ENCODE data around the gene TMEM87A.
"Not testable (repeated sequence)": the region's sequence is repeated elsewhere in the genome, so short reads cannot be mapped to it uniquely, and the experiment has no call there.

The TMEM87A gene

GRCh38 chr15:42272939-42273899 lies at the start of gene TMEM87A, which contains the start of gene GANC:
Gene TMEM87A (minus strand): TSS chr15:42273433. CDS start chr15:42273398, 35 bp downstream.
Gene GANC (plus strand): TSS chr15:42273201. CDS start chr15:42274482, 1,281 bp downstream.
- DNase-seq: peak; percentile 97 to 98

DNA sequence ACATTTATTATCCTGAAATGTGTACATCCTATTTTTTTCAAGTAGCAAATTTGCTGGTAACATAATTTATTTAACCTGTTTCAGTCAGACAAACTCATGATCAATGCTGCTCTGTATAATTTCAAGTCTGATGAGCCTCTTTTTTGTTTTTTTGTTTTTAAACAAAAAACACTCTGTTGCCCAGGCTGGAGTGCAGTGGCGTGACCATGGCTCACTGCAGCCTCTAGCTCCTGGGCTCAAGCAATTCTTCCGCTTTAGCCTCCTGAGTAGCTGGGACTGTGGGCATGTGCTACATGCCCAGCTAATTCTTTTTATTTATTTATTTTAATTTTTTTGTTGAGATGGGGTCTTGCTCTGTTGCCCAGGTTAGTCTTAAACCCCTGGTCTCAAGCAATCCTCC lies 46.0 kb upstream of the TMEM87A start:
- DNase-seq: no peak

- DNase-seq: not testable (repeated sequence)
Measured at GRCh38 chr15:42316282-42316805, 43.1 kb upstream of the TMEM87A start.

DNA sequence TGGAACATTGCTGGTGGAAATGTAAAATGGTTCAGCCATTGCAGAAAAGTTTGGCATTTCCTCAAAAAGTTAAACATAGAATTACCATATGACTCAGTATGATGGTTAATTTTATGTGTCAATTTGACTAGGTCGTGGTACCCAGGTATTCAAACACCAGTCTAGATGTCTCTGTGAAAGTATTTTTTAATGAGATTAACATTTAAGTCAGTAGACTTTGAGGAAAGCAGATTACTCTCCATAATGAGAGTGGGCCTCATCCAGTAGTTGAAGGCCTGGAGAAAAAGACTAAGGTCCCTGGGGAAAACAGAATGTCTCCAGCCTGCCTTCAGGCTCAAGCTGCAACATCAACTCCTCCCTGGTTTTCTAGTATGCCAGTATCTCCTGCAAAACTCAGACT lies 42.3 kb upstream of the TMEM87A start:
- no peak for DNase-seq

DNA sequence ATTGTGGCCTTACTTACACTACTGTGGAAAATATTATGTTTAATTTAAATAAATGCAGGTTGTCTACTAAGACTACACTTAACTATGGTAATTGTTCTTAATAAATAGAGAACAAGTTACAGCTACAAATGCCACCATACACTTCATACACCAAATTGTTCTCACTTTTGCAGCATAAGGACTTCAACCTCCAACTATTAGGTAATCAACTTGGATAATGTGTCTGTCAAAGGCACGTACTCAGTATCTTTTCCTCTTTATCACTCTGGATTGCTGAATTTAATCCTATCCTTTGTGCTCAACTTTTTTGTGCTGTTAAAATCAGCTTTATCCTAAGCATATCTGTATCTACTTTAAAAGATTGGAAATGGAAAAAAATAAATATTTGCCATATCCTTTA lies 41.6 kb upstream of the TMEM87A start:
- DNase-seq: no peak

- no peak for DNase-seq
Measured at GRCh38 chr15:42313463-42313862, 40.2 kb upstream of the TMEM87A start.

DNA sequence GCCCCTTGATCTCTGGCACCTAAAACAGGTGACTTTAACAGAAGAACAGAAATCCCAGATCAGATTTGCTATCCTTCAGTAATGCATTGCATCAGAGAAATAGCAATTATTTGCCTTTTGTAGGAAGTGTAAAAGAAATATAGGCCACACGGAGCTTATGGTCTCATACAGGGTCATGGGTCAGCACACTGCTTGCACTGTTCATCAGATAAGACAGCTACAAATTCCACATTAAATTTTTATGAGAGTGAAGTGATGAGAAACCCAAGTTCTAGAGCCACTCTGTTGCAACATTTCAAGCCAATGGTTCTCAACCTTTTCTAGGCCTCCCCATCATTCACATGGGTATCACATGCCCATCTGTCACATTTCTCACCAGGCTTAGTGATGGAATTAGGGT lies 33.4 kb upstream of the TMEM87A start:
- no peak for DNase-seq

DNA sequence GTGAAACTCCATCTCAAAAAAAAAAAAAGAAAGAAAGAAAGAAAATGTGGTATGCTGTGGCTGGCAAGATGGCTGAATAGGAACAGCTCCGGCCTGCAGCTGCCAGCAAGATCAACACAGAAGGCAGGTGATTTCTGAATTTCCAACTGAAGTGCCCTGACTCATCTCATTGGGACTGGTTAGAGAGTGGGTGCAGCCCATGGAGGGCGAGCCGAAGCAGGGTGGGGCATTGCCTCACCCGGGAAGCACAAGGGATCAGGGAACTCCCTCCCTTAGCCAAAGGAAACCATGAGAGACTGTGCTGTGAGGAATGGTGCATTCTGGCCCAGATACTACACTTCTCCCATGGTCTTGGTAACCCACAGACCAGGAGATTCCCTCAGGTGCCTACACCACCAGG lies 27.8 kb upstream of the TMEM87A start:
- DNase-seq: not testable (repeated sequence)

GRCh38 chr15:42289166-42289565 lies 15.9 kb upstream of the TMEM87A start:
- DNase-seq: no peak

DNA sequence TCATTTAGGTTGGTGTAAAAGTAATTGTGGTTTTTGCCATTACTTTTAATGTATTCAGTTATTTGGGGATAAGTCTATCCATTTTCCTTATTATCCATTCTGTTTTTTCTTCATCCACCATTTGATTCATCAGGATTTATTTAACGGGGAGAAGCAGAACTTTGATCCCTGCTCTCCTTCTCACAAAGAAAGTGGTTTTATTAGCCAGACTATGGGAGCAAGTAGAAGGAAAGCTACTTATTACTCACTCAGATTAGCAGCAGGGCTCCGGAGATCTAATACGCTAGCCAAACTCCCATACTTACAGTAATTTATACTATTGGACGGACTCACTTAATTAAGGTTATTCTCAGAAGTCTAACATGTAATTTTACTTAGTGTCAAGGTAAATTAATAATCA lies 14.7 kb upstream of the TMEM87A start:
- no peak for DNase-seq

DNA sequence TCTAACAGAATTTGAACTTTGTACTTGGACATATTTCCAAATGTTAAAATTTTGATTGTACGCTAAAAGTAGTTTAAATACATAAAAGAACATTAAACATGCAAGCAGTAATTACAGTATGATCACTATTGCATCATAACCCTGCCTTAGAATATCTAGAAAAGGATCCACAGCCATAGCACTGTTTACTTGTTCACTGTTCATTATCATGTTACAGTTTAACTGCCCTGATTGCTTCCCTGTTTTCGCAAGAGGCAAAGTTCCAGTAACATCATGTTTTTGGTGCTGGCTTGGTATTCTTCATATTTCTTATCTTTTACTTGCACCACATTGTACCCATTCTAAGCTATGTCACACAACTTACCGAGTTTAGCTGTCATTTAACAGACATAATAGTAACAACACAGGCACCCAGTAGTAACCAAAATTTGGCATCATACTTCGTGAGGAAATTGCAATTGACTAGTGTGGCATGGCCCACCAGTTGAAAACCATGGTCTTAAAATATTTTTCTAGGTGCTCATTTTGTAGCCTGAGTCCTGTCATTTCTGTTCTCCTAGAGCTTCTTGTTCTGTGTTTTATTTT lies 13.3 kb upstream of the TMEM87A start:
- no peak for DNase-seq

DNA sequence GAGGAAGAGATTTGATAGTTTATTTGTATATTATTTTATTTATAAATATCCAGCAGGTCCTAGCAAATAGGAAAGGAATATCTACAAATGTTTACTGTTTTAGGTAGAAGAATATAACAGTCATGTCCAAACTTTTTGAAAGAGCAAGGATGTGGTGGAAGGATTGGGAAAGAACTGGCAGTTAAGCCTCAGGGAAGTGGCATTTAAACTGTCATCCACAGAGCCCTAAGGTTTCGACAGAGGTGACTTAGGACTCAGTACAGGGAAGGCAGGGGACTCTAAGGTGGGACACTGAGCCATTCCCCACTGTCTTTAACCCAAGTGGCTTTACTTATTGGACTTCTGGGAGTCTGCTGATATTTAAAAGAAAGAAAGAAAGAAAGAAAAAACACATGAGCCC lies 11.8 kb upstream of the TMEM87A start:
- no peak for DNase-seq

GRCh38 chr15:42284551-42284950 lies 11.3 kb upstream of the TMEM87A start:
- DNase-seq: no peak

GRCh38 chr15:42283671-42284070 lies 10.4 kb upstream of the TMEM87A start:
- no peak for DNase-seq

GRCh38 chr15:42282926-42283325 lies 9.7 kb upstream of the TMEM87A start:
- no peak for DNase-seq

- no peak for DNase-seq
Measured at GRCh38 chr15:42282344-42282743, 9.1 kb upstream of the TMEM87A start.

- no peak for DNase-seq
Measured at GRCh38 chr15:42279234-42279723, 6.0 kb upstream of the TMEM87A start.

DNA sequence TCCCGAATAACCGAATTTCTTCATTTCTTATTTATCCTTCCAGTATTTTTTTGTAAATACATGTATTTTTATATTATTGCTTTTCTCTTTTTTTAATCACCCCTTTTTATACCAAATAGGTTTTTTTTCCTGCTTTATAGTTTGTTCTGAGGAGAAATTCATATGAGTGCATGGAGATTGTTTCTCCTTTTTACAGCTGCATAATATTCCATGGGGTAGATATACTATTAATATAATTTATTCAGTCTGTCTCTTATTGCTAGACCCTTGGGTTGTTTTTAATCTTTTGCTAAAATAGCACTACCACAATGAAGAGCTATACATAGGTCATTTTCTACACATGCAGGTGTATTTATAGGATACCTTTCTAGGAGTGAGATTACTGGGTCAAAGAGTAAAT lies 3.5 kb upstream of the TMEM87A start:
- no peak for DNase-seq

GRCh38 chr15:42275780-42276391 lies 2.7 kb upstream of the TMEM87A start:
- peak in 1 of 2 donors; percentile 52 for DNase-seq

- no peak for DNase-seq
Measured at GRCh38 chr15:42274702-42274989, 1.4 kb upstream of the TMEM87A start.

DNA sequence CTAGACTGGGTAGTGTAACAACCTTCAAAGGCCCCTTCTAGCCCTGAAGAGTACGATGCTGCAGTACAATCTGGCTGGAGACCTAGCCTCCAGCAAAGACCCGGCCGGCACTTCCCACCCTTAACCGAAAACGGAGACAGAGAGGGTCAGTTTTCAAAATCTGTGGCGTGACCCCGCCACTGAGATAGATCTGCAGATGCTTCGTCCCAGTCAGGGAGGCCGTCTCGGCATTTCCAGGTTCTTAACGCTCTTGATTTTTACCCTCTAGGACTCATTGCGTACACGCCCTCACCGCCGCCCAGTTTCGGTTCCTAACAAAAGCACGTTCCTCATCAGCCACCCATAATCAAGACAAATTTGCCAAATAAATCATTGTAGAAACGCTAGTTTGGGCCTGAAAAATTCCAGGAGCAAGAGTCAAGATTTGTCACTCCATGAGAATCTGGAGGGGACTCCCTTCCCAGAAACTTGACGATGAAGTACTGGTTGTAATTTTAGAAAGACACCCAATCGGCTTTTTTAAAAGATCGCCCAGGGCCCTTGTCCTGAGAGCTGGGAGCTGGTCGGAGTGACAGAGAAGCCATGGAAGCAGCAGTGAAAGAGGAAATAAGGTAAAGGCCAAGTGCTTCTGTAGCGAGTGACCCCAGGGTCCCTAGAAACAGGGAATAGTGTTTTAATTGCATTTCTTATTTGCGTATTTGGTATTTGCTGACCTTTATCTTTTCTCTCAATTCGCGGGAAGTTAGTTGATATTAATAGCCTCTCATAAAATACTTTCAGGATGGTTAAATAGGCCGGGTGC lies 868 bp upstream of the TMEM87A start:
- DNase-seq: peak in 1 of 2 donors; percentile 56

DNA sequence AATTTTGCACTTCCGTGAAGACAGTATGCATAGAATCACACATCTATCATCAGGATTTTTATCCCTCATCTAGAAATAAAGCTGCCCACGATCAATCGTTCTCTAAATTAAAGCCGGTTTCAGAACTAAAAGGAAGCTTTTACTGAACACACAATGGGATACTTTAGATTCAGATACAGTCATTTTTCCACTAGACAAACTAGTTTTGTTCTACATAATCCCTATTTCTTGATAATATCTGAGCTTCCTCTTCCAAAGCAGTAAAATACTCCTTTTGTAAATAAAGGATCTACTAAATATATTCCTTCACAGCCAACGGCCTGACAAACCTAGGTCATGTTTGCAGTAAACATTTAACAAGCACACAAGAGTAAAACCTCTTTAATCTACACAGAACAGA lies 2.2 kb downstream of the TMEM87A start:
- DNase-seq: peak in 1 of 2 donors; percentile 1

DNA sequence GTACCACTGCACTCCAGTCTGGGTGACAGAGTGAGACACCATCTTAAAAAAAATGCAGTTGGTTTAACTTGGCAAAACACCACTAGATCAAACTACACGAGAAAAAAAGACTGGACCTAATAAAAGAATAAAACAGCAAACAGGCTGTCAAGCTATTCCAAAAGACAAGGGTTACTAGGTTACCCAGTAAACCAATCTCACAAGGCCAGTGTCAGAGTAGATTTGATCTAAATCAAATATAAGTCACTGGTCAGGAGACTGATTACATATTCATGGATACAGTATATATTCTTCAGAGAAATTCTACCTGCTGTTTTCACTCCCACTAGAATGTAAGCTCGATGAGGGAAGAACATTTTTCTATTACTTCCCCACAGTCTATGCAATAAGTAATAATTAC lies 2.7 kb downstream of the TMEM87A start:
- DNase-seq: no peak
